ENCODE data around the gene DUSP2. TPM values are rescaled to one million over a fixed set of nuclear protein-coding genes. Genes with fewer than 3 reads are reported as not detected.

DUSP2 gene
- total and polyA plus RNA-seq, 7 donors, result 0.64 to 5.8 (median 2.4) TPM

DNA sequence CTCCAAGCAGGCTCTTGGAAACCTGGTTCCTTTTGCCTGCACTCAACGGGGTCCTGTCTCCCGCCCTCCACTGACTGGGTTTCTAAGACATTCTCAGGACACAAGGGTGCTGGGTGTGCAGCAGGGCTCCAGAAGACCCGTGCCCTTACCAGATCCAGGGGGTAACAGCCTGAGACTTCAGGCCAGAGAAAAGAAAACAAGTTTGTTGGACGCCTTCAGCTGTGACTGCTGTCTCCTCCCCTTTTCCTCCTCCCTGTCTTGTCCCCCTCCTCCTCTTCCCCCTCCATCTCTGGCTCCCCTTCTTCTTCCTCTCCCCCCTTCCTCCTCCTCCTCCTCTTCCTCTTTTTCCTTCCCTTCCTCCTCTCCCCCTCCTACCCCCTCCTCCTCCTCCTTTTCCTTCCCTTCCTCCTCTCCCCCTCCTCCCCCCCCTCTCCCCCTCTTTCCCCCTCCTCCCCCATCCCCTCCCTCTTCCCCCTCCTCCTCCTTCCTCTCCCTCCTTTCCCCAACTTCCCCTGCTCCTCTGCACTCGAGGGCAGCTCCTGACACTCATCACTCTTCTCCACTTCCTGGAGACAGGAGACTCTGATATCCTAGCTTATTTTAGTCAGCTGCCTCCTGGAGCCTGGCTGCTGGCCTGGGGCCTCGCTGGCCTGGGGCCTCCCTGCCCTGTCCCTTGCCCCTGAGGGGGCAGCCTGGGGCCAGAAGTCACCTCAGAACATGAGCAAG is 41.3 kb downstream of the DUSP2 start:
- Histone ChIP-seq H3K27ac (no peak overlapping the region), H3K4me1 (peaks cover 3% of the 10 kb centered on the region), H3K4me3 (no peak overlapping the region), H3K36me3 (ENCODE audit: insufficient read depth in 1 of 2, low read depth in 1 of 2) (no peaks in the 10 kb centered on the region), H3K27me3 (ENCODE audit: insufficient read depth in 3 of 3, low read length in 2 of 3) (no peaks in the 10 kb centered on the region), H3K9me3 (peaks cover 4% of the 10 kb centered on the region)
- TF ChIP-seq, protein P1, sequence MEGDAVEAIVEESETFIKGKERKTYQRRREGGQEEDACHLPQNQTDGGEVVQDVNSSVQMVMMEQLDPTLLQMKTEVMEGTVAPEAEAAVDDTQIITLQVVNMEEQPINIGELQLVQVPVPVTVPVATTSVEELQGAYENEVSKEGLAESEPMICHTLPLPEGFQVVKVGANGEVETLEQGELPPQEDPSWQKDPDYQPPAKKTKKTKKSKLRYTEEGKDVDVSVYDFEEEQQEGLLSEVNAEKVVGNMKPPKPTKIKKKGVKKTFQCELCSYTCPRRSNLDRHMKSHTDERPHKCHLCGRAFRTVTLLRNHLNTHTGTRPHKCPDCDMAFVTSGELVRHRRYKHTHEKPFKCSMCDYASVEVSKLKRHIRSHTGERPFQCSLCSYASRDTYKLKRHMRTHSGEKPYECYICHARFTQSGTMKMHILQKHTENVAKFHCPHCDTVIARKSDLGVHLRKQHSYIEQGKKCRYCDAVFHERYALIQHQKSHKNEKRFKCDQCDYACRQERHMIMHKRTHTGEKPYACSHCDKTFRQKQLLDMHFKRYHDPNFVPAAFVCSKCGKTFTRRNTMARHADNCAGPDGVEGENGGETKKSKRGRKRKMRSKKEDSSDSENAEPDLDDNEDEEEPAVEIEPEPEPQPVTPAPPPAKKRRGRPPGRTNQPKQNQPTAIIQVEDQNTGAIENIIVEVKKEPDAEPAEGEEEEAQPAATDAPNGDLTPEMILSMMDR (IDR thresholded peaks at IDR 0.05), result no peak
- WGBS, 3 donors, result 39 to 61% (median 42%) methylated on average over 5 to 6 of the region's 6 CpGs
- ATAC-seq (no peak), DNase-seq (no peak)
- intact Hi-C loops (cut with DNase I), result no loop called here

DNA sequence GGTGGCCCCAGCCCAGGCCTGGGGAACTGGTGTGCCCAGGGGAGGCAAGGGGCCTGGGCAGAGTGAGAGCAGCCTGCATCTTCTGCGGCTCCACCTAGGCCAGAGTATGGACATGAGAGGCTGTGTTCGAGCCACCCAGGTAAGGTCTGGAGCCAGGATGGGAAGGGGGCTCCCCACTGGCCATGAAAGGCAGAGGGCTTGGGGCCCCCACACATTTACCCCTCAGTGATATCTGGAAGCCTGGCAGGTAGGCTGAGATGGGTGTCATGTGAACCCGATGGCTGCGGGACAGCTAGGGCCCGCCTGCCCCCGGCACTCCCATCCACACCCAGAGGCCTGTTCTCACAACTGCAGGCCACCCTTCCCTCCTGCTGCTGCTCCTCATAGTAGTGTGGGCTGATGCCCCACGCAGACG is 42.0 kb downstream of the DUSP2 start:
- WGBS, 3 donors, result 84 to 89% (median 87%) methylated on average over 8 of the region's 8 CpGs
- TF ChIP-seq, protein P1 (IDR thresholded peaks at IDR 0.05), result no peak
- intact Hi-C loops (cut with DNase I), result no loop called here

DNA sequence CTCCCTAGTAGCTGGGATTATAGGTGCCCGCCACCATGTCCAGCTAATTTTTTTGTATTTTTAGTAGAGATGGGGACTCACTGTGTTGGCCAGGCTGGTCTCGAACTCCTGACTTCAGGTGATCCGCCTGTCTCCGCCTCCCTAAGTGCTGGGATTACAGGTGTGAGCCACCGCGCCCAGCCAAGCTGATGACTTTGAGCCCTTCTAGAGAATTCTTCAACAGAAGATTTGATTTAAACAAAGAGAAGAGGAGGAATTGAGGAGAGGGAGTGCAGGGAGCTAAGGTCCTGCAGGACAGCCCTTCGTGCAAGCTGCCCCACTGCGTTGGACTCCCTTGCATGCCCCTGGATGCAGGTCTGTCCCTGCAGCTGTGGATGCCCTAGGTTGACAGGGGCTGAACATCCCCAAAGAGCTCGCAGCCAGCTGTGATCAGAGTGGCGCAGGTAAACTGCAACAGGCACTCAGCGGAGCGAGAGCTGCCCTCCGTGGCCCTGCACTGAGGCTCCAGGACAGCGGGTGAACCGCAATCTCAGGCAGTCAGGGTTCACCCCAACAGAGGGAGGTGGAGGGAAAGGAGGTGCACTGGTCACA is 42.5 kb downstream of the DUSP2 start:
- H3K9me3 ChIP-seq, result peaks cover 4% of the 10 kb centered on the region
- WGBS, 3 donors, result 95 to 98% (median 98%) methylated on average over 15 of the region's 15 CpGs
- TF ChIP-seq, protein P1 (IDR thresholded peaks at IDR 0.05), result no peak
- H3K27me3 ChIP-seq (ENCODE audit: insufficient read depth in 3 of 3, low read length in 2 of 3), result no peaks in the 10 kb centered on the region
- H3K4me3 ChIP-seq, result no peak overlapping the region
- no peak overlapping the region for H3K27ac ChIP-seq
- intact Hi-C loops (cut with DNase I), result no loop called here
- DNase-seq, result no peak
- H3K4me1 ChIP-seq, result peaks cover 8% of the 10 kb centered on the region
- ATAC-seq, result no peak
- H3K36me3 ChIP-seq (ENCODE audit: insufficient read depth in 1 of 2, low read depth in 1 of 2), result no peaks in the 10 kb centered on the region

More for the DNA sequence above, 42.0 kb downstream of the DUSP2 start:
- no peaks in the 10 kb centered on the region for H3K27me3 ChIP-seq (ENCODE audit: insufficient read depth in 3 of 3, low read length in 2 of 3)
- no peak overlapping the region for H3K27ac ChIP-seq
- H3K4me3 ChIP-seq, result no peak overlapping the region
- peaks cover 4% of the 10 kb centered on the region for H3K9me3 ChIP-seq
- no peaks in the 10 kb centered on the region for H3K36me3 ChIP-seq (ENCODE audit: insufficient read depth in 1 of 2, low read depth in 1 of 2)
- no peak for ATAC-seq
- peaks cover 8% of the 10 kb centered on the region for H3K4me1 ChIP-seq
- no peak for DNase-seq

DNA sequence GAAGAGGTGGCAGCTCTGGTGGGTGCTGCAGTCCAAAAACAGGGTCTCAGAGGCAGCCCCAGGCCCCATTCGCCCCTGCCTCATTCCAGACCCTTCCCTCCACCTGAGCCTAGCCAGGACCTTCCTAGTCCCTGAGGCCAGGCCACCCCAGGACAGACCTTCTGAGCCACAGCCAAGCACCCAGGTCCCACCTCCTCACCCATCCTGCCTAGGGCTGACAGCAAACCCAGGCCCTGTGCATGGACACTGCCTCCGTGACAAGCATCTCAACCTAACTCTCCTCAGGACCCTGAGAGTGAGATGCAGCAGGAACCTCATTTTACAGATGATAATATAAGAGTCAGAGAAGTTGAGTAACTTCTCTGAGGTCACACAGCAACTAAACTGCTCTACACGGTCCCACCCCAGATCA is 44.3 kb downstream of the DUSP2 start:
- Histone ChIP-seq H3K27me3 (ENCODE audit: insufficient read depth in 3 of 3, low read length in 2 of 3) (no peaks in the 10 kb centered on the region), H3K36me3 (ENCODE audit: insufficient read depth in 1 of 2, low read depth in 1 of 2) (no peaks in the 10 kb centered on the region), H3K4me1 (peaks cover 8% of the 10 kb centered on the region), H3K4me3 (no peak overlapping the region), H3K9me3 (peaks cover 4% of the 10 kb centered on the region), H3K27ac (no peak overlapping the region)
- WGBS, 3 donors, result 90 to 94% (median 93%) methylated on average over 3 of the region's 3 CpGs
- ATAC-seq, result no peak
- no peak for DNase-seq
- TF ChIP-seq, protein P1 (IDR thresholded peaks at IDR 0.05), result no peak
- intact Hi-C loops (cut with DNase I), result no loop called here
